HG03439 (cell line): Measurements from ENCODE around the gene PRX.
"Not testable (repeated sequence)": the region's sequence is repeated elsewhere in the genome, so short reads cannot be mapped to it uniquely, and the experiment has no call there.

Experiments
- ATAC-seq: cut with Tn5 transposase; IDR thresholded peaks from one replicate; pipeline ENCODE4 v1.9.1; 2021; ENCODE audit warnings: mild to moderate bottlenecking, moderate library complexity; ENCODE audit not compliant: unreplicated experiment

Gene PRX

DNA sequence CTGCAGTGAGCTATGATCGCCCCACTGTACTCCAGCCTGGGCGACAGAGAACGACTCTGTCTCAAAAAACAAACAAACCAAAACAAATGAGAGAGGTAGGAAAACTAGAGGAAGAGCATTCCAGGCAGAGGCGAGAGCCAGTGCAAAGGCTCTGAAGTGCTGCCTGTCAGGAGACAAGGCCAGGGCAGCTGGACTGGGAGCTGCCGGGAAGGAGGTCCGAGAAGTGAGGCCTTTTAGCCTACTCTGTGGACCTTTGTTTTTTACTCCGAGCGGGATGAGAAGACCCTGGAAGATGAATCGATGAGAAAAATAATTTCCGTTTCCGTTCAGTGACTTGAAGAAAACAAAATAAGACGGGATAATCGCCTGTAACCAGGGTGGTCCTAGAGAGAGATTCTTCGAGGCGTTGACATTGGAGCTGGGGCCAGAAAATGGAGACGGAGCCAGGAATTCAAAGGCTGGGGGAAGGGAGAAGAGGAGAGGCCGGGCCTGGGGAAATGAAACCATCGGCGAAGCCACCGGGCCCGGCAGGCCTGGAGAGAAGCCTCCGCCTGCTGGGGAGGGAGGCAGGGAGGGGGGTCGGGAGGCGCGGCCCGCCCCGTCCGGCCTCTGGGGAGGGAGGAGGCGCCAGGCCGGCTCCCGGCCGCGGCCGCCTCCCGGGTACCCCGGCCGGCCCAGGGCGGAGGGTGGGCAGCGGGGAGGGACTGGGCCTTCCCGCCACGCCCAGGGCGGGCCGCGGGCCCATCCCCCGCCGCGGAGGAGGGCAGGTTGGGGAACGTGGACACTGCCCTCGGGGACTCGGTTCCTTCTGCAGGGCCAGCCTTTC is 20.4 kb upstream of the PRX start:
- ATAC-seq: no peak

- not testable (repeated sequence) for ATAC-seq
Observed at GRCh38 chr19:40432760-40433159, 19.6 kb upstream of the PRX start.

DNA sequence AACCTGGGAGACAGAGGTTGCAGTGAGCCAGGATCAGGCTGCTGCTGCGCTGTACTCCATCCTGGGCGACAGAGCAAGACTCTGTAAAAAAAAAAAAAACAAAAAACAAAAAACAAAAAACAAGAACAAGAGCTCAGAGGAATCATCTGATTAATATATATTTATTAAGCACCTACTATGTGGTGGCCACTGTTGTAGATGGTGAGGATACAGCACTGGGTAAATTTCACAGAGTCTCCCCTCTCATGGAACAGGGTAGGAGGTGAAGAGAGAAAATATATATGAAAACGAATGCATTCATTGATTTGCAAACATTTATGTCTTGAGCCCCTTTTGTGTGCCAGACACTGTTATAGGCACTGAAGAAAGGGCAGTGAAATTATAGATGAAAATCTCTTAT is 18.5 kb upstream of the PRX start:
- no peak for ATAC-seq

DNA sequence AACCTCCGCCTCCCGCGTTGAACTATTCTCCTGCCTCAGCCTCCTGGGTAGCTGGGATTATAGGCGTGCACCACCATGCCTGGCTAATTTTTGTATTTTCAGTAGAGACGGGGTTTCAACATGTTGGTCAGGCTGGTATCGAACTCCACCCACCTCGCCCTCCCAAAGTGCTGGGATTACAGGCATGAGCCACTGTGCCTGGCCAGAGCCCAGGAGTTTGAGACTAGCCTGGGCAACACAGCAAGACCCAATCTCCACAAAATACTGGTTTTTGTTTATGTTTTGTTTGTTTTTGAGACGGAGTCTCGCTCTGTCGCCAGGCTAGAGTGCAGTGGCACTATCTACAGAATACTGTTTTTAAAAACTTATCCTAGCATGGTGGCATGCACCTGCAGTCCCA is 17.1 kb upstream of the PRX start:
- not testable (repeated sequence) for ATAC-seq

- not testable (repeated sequence) for ATAC-seq
Observed at GRCh38 chr19:40428197-40428596, 15.0 kb upstream of the PRX start.

DNA sequence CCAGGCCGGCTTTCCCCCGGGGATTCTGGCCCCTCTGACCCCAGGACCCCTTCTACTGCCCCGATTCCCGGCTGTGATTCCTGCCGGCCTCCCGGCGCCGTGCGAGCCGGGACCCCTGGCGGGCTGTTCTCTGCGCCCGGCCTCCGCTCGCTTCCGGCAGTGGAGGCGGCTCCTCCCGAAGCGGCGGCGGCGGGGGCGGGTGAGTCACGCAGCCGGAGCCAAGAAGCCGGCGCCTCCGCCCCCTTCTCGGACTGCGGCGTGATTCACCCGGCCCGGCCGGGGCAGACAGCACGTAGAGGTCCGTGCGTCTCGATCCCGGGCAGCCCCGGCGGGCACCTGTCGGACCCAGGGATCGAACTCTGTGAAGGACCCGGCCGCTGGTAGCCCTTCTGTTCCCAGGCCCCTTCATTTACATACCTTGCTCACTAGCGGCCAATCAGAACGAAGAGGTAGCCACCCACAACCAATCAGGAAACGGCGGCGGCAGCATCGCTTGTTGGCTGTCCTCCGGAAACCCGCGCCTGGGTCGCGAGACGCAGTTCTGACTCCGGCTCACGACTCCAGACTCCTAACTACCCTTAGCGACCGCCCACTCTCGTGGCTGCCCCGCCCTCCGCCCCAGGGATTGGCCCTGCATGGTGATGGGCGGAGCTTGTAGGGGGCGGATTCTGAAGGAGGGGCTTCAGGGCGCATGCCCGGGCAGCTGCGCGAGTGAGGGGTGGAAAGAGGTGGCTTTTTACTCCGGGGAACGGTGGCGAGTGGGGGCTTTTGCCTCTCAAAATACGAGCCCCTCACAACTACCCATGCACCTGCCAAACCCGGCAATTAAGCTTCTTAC is 12.5 kb upstream of the PRX start, which contains the start of gene SERTAD1:
SERTAD1 (minus strand) TSS at position 543 of the 838 bp plus-strand sequence. CDS start 2,446 bp downstream, outside the sequence.
- peak; percentile 82 for ATAC-seq

DNA sequence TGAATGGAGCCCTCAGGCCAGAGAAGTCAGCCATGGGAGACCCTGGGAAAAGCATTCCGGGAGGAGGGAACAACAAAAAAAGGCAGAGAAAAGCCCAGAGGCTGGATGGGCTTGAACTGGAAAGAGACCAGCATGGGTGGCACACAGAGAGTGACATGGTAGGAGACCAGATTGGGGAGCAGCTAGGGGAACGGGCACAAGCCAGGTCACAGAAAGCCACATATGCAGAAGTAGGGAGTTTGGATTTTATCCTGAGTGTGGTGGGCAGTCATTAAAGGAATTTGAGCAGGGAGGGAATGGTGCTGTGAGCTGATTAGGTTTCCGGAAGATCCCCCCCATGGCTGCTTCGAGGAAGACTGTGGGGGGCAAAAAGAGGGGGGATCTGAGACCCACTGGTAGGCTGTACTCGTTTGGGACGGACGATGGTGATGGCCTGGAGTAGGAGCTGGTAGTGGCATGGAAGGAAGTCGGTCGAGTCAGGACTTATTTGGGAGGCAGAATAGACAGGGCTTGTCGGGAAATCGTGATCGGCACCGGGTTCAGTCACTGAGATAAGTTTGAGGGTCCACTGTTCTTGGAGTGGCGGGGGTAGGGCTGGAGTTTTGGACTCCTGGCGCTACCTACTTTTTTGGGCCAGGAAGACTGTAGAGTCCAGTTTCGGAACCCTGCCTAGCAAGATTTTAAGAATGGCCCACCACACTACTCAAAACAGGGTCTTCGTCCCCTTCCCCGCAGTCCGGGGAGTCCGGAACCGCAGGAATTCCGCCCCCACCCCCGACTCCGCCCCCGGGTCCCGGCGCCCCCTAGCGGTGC is 11.7 kb upstream of the PRX start:
- peak; percentile 0 for ATAC-seq

DNA sequence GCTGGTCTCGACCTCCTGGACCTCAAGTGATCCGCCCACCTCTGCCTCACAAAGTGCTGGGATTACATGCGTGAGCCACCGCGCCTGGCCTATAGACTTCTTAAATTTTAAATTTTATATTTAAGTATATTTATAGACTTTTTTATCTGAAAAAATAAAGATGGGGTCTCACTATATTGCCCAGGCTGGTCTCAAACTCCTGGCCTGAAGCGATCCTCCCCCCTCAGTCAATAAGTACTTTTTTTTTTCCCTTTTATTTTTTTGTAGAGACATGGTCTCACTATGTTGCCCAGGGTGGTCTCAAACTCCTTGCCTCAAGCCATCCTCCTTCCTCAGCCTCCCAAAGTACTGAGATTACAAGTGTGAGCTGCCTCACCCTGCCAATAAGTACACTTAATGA is 10.8 kb upstream of the PRX start:
- ATAC-seq: no peak

DNA sequence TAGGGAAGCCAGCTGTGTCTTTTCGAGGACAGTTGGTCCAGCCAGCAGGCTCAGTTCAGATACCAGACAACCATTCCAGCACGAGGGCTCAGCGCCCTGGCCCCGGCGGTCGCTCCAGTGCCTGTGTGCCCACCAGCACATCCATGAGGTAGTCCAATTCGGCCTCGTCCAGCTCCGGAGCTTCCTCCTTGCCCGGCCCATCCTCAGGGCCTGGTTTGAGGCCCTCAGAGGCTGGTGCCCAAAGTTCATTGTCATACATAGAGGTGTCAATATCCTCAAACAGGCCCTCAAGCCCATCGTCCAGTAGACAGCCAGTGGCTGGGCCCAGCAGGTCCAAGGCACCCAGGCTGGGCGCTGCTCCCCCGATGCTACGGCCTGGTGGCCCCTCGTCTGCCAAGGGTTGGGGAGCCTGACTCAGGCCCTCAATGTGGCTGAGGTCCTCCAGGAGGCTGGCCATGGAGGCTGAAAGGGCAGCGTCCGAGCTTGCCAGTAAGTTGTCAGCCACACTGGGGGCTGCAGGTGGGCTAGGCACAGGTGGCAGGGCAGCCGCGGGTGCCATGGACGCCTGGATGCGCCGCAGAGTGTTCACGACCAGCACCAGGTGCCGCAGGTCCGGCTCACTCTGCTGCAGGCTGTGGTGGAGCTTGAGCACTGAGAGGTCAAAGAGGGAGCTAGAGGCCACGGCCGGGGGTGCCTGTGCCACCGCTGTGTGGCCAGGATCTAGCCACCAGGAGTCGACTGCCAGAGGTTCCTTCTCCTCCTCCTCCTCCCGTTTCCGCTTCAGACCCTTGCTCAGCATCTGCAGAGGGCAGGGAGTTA is 9.8 kb upstream of the PRX start:
- ATAC-seq: no peak

GRCh38 chr19:40421993-40422747 is 9.0 kb upstream of the PRX start:
- no peak for ATAC-seq

DNA sequence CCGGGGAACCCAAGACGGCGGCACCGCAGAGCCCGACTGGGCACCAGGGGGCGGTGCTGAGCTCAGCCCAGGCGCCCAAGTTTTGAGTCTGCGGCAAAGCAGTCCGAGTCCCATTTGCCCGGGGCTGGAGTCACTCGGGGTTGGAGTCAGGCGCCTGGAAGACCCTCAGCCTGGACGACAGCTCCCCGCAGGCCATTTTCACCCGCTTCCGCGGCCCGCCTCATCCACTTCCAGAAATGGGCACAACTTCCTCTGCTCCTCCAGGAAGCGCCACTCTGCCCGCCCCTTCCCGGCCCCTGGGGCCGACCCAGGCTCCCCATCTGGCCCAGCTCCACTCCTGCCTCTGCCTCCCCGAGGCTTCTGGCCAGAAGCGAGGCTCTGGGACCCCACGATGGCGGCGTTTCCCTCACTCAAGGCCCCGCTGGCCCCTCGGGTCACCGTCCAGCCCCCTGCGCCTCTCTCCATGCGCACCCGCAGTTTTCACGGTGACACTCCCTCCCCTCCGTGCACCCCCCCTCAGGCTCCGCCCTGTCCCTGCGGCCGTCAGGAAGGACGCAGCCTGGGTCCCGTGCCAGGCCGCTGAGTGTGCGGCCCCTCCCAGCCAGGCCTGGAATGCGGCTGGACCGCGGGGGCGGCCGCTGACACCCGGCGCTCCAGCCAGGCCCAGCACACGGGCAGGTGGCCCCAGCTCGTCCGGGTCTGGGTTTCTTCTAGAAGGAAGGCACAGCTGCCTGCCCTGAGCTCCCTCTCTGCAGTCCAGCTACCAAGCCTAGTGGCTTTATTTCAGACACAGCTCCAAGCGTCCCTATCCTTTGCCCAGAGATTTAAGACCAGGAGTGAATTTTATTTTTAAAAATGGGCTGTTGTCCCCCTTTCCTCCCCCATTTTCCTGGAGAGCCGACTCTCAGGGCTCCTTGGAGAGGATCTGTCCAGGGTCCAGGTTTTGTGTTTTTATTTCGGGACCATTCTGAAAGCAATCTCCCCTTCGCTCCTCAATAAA is 7.9 kb upstream of the PRX start:
- peak; percentile 34 for ATAC-seq

DNA sequence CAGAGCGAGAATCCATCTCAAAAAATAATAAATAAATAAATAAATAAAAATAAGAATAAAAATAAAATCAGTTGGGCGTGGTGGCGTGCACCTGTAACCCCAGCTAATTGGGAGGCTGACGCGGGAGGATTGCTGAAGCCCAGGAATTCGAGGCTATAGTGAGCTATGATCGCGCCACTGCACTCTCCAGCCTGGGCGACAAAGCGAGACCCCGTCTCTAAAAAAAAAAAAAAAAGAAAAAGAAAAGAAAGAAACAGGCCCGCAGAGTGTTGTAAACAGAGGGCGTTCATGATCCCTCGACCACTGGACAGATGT is 7.2 kb upstream of the PRX start:
- no peak for ATAC-seq

GRCh38 chr19:40419780-40420179 is 6.6 kb upstream of the PRX start:
- no peak for ATAC-seq

- ATAC-seq: no peak
Observed at GRCh38 chr19:40419066-40419612, 6.0 kb upstream of the PRX start.

- no peak for ATAC-seq
Observed at GRCh38 chr19:40418040-40418439, 4.9 kb upstream of the PRX start.

GRCh38 chr19:40417643-40417981 is 4.4 kb upstream of the PRX start:
- no peak for ATAC-seq

- ATAC-seq: no peak
Observed at GRCh38 chr19:40416918-40417642, 3.9 kb upstream of the PRX start.

- ATAC-seq: no peak
Observed at GRCh38 chr19:40415768-40416167, 2.6 kb upstream of the PRX start.
